Measurements from ENCODE around the gene HAPSTR1. TPM values are rescaled to one million over a fixed set of nuclear protein-coding genes. Genes with fewer than 3 reads are reported as not detected.

The HAPSTR1 gene
- polyA plus RNA-seq, 1 of the 3 experiments (the other 2 are of a cell fraction), result 7.0 TPM

GRCh38 chr16:9065077-9065476 lies 26.4 kb upstream of the HAPSTR1 start:
- POLR2A ChIA-PET, result no interaction called here
- no peaks in the 10 kb centered on the region for H3K4me1 ChIP-seq (ENCODE audit: control insufficient read depth in 1 of 2, insufficient read depth in 2 of 2, low read depth in 1 of 2, low read length in 1 of 2)
- H3K4me3 ChIP-seq (ENCODE audit: low read depth in 2 of 2, low read length in 1 of 2), result no peak overlapping the region
- H2AFZ ChIP-seq (ENCODE audit: low read depth), result no peak overlapping the region
- H3K9me2 ChIP-seq, result no peaks in the 10 kb centered on the region
- H4K20me1 ChIP-seq (ENCODE audit: insufficient read depth), result no peaks in the 10 kb centered on the region
- H3K9ac ChIP-seq, result no peak overlapping the region
- TF ChIP-seq GABPA (IDR thresholded peaks at IDR 0.05; ENCODE audit: low read depth) (no peak), TCF12 (IDR thresholded peaks at IDR 0.05) (no peak)
- H3K27me3 ChIP-seq (ENCODE audit: insufficient read depth), result no peaks in the 10 kb centered on the region
- H3K4me2 ChIP-seq, result no peak overlapping the region
- H3F3A ChIP-seq (replicated peaks; ENCODE audit: insufficient read depth), result peaks cover 16% of the 10 kb centered on the region
- no peaks in the 10 kb centered on the region for H3K79me2 ChIP-seq (ENCODE audit: insufficient read depth)
- no peaks in the 10 kb centered on the region for H3K9me3 ChIP-seq
- H3K27ac ChIP-seq (ENCODE audit: low read depth in 2 of 2, low read length in 1 of 2), result no peak overlapping the region
- CTCF ChIA-PET, result no interaction called here
- H3K36me3 ChIP-seq (replicated peaks in 1 of 2; ENCODE audit: control insufficient read depth in 1 of 2, insufficient read depth in 2 of 2, low read length in 1 of 2), result no peaks in the 10 kb centered on the region
- 95% methylated on average over 4 of the region's 4 CpGs for WGBS (ENCODE audit: low lambda C conversion rate)
- DNase-seq, result no peak

- Histone ChIP-seq H3F3A (replicated peaks; ENCODE audit: insufficient read depth) (peaks cover 12% of the 10 kb centered on the region), H3K4me1 (ENCODE audit: control insufficient read depth in 1 of 2, insufficient read depth in 2 of 2, low read depth in 1 of 2, low read length in 1 of 2) (no peaks in the 10 kb centered on the region), H3K9me2 (no peaks in the 10 kb centered on the region), H3K79me2 (ENCODE audit: insufficient read depth) (no peaks in the 10 kb centered on the region), H2AFZ (ENCODE audit: low read depth) (no peak overlapping the region), H3K27me3 (ENCODE audit: insufficient read depth) (no peaks in the 10 kb centered on the region), H3K4me2 (no peak overlapping the region), H4K20me1 (ENCODE audit: insufficient read depth) (no peaks in the 10 kb centered on the region), H3K36me3 (replicated peaks in 1 of 2; ENCODE audit: control insufficient read depth in 1 of 2, insufficient read depth in 2 of 2, low read length in 1 of 2) (no peaks in the 10 kb centered on the region), H3K9me3 (no peaks in the 10 kb centered on the region), H3K9ac (no peak overlapping the region), H3K27ac (ENCODE audit: low read depth in 2 of 2, low read length in 1 of 2) (peak overlapping the region in 1 of 2 experiments; percentile 26; a peak in 1 of 4 replicates), H3K4me3 (ENCODE audit: low read depth in 2 of 2, low read length in 1 of 2) (no peak overlapping the region)
- TF ChIP-seq POLR2AphosphoS5 (IDR thresholded peaks at IDR 0.05; ENCODE audit: low read depth, low read length), result no peak
- POLR2A ChIA-PET, result no interaction called here
- 86% methylated on average over 2 of the region's 2 CpGs for WGBS (ENCODE audit: low lambda C conversion rate)
- no peak for DNase-seq
- CTCF ChIA-PET, result interaction anchor here (0.6 to 1.3 kb wide), 3 partner anchors 18 to 500 kb away, joined by 3 to 5 read pairs (median 4); no protein-coding TSS in a partner anchor
Observed at GRCh38 chr16:9068886-9069285, 22.6 kb upstream of the HAPSTR1 start.

DNA sequence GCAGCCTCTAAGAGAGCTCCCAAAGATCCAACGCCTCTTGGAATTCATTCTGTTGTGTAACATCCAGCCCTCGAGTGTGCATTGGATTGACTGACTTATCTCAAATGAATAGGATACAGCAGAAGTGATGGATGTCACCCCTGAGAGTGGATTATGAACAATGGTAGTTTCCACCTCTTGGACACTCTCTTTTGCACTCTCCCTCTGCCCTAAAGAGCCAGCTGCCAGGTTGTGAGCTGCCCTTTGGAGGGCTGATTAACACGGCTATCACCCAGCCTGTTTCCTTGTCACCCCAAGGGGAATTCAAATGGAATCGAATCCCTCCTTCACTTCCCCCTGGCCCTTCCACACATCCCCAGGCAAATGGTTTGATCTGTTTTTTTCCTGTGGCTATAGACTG lies 21.2 kb upstream of the HAPSTR1 start:
- POLR2A ChIA-PET, result no interaction called here

DNA sequence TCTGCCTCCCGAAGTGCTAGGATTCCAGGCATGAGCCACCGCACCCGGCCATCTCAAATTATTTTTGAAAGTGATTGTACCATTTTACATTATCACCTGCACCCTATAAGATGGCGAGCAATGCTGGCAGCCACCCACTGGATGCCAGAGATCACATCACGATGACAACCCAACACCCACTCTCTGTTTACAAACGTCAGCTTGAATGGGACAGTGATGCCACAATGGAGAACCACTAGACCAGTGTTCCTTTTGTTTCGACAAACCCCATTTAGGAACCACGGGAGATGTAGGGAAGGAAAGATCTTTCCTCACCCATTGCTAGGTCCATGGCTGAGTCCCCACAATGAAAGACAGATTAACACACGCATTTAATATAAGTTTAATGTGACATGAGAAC lies 20.1 kb upstream of the HAPSTR1 start:
- H3K9me2 ChIP-seq, result no peaks in the 10 kb centered on the region
- H3K4me1 ChIP-seq (ENCODE audit: control insufficient read depth in 1 of 2, insufficient read depth in 2 of 2, low read depth in 1 of 2, low read length in 1 of 2), result peaks cover 0 to 4% of the 10 kb centered on the region in 2 experiments; a peak in 1 of 4 replicates
- no peaks in the 10 kb centered on the region for H3K27me3 ChIP-seq (ENCODE audit: insufficient read depth)
- H2AFZ ChIP-seq (ENCODE audit: low read depth), result no peak overlapping the region
- H3K79me2 ChIP-seq (ENCODE audit: insufficient read depth), result no peaks in the 10 kb centered on the region
- H3K9ac ChIP-seq, result no peak overlapping the region
- peaks cover 12% of the 10 kb centered on the region for H3F3A ChIP-seq (replicated peaks; ENCODE audit: insufficient read depth)
- ChIA-PET CTCF (no interaction called here), POLR2A (no interaction called here)
- no peak for DNase-seq
- H3K27ac ChIP-seq (ENCODE audit: low read depth in 2 of 2, low read length in 1 of 2), result no peak overlapping the region
- no peak overlapping the region for H3K4me3 ChIP-seq (ENCODE audit: low read depth in 2 of 2, low read length in 1 of 2)
- H3K9me3 ChIP-seq, result no peaks in the 10 kb centered on the region
- no peaks in the 10 kb centered on the region for H4K20me1 ChIP-seq (ENCODE audit: insufficient read depth)
- 91% methylated on average over 9 of the region's 9 CpGs for WGBS (ENCODE audit: low lambda C conversion rate)
- no peak overlapping the region for H3K4me2 ChIP-seq
- H3K36me3 ChIP-seq (replicated peaks in 1 of 2; ENCODE audit: control insufficient read depth in 1 of 2, insufficient read depth in 2 of 2, low read length in 1 of 2), result no peaks in the 10 kb centered on the region
- no peak for TF ChIP-seq USF1 (IDR thresholded peaks at IDR 0.05; ENCODE audit: borderline replicate concordance, low read depth)
- TF ChIP-seq NFIC (IDR thresholded peaks at IDR 0.05; ENCODE audit: borderline replicate concordance), result no peak
- TF ChIP-seq, protein P1, sequence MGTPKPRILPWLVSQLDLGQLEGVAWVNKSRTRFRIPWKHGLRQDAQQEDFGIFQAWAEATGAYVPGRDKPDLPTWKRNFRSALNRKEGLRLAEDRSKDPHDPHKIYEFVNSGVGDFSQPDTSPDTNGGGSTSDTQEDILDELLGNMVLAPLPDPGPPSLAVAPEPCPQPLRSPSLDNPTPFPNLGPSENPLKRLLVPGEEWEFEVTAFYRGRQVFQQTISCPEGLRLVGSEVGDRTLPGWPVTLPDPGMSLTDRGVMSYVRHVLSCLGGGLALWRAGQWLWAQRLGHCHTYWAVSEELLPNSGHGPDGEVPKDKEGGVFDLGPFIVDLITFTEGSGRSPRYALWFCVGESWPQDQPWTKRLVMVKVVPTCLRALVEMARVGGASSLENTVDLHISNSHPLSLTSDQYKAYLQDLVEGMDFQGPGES (IDR thresholded peaks at IDR 0.05; ENCODE audit: low read depth, low read length), result no peak
- TF ChIP-seq RXRA (IDR thresholded peaks at IDR 0.05; ENCODE audit: borderline replicate concordance, low read depth), result no peak
- no peak for TF ChIP-seq YY1 (IDR thresholded peaks at IDR 0.05; ENCODE audit: low read depth)
- TF ChIP-seq, protein P2, sequence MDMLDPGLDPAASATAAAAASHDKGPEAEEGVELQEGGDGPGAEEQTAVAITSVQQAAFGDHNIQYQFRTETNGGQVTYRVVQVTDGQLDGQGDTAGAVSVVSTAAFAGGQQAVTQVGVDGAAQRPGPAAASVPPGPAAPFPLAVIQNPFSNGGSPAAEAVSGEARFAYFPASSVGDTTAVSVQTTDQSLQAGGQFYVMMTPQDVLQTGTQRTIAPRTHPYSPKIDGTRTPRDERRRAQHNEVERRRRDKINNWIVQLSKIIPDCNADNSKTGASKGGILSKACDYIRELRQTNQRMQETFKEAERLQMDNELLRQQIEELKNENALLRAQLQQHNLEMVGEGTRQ (IDR thresholded peaks at IDR 0.05; ENCODE audit: borderline replicate concordance, low read depth, low read length), result no peak
- TF ChIP-seq FOSL2 (IDR thresholded peaks at IDR 0.05; ENCODE audit: borderline replicate concordance, low read depth), result no peak
- TF ChIP-seq JUND (IDR thresholded peaks at IDR 0.05), result no peak
- TF ChIP-seq RAD21 (IDR thresholded peaks at IDR 0.05; ENCODE audit: low read length), result no peak
- TF ChIP-seq SMC3 (IDR thresholded peaks at IDR 0.05; ENCODE audit: low read depth, low read length), result no peak
- no peak for TF ChIP-seq EZH2phosphoT487 (IDR thresholded peaks at IDR 0.05; ENCODE audit: borderline replicate concordance, low read depth)
- TF ChIP-seq ELF1 (IDR thresholded peaks at IDR 0.05), result no peak
- TF ChIP-seq RCOR1 (IDR thresholded peaks at IDR 0.05; ENCODE audit: low read length), result no peak
- no peak for TF ChIP-seq NRF1 (IDR thresholded peaks at IDR 0.05; ENCODE audit: low read depth, low read length)

More for the DNA sequence above, 21.2 kb upstream of the HAPSTR1 start:
- TF ChIP-seq MXI1 (IDR thresholded peaks at IDR 0.05; ENCODE audit: low read depth, low read length) (no peak), GATA2 (CRISPR knock-in tag; IDR thresholded peaks at IDR 0.05) (no peak)
- Histone ChIP-seq H3K9me2 (no peaks in the 10 kb centered on the region), H3K27ac (ENCODE audit: low read depth in 2 of 2, low read length in 1 of 2) (no peak overlapping the region), H3K79me2 (ENCODE audit: insufficient read depth) (no peaks in the 10 kb centered on the region), H2AFZ (ENCODE audit: low read depth) (no peak overlapping the region), H3K9me3 (no peaks in the 10 kb centered on the region), H3K4me3 (ENCODE audit: low read depth in 2 of 2, low read length in 1 of 2) (no peak overlapping the region), H3K36me3 (replicated peaks in 1 of 2; ENCODE audit: control insufficient read depth in 1 of 2, insufficient read depth in 2 of 2, low read length in 1 of 2) (no peaks in the 10 kb centered on the region), H3K9ac (no peak overlapping the region), H4K20me1 (ENCODE audit: insufficient read depth) (no peaks in the 10 kb centered on the region), H3K27me3 (ENCODE audit: insufficient read depth) (no peaks in the 10 kb centered on the region), H3K4me1 (ENCODE audit: control insufficient read depth in 1 of 2, insufficient read depth in 2 of 2, low read depth in 1 of 2, low read length in 1 of 2) (no peaks in the 10 kb centered on the region), H3F3A (replicated peaks; ENCODE audit: insufficient read depth) (peaks cover 12% of the 10 kb centered on the region), H3K4me2 (no peak overlapping the region)
- CTCF ChIA-PET, result no interaction called here
- WGBS (ENCODE audit: low lambda C conversion rate), result 81% methylated on average over 4 of the region's 4 CpGs
- no peak for DNase-seq
